Nephron (organoid): ENCODE data around the gene KIAA0825.
"Not testable (repeated sequence)": the region's sequence is repeated elsewhere in the genome, so short reads cannot be mapped to it uniquely, and the experiment has no call there.

ENCODE experiments used
- H3K27ac Mint-ChIP-seq, 3 experiments: 2 replicates each; pipeline ENCODE4 v1.8.0; 2020; ENCODE audit warnings: mixed read lengths in 3 of 3, mild to moderate bottlenecking in 2 of 3, moderate library complexity in 1 of 3
- H3K27me3 Mint-ChIP-seq: 2 replicates; pipeline ENCODE4 v1.8.0; 2021; ENCODE audit warnings: low read depth, mild to moderate bottlenecking, moderate library complexity, mixed read lengths
- H3K36me3 Mint-ChIP-seq: 2 replicates; pipeline ENCODE4 v1.8.0; 2020; ENCODE audit warnings: low read depth, mixed read lengths
- H3K4me1 Mint-ChIP-seq: 2 replicates; pipeline ENCODE4 v1.8.0; 2020; ENCODE audit warnings: mixed read lengths
- H3K4me3 Mint-ChIP-seq, 3 experiments: 2 replicates each; pipeline ENCODE4 v1.8.0; 2020; ENCODE audit warnings: mild to moderate bottlenecking in 3 of 3, mixed read lengths in 3 of 3, moderate library complexity in 2 of 3
- H3K9me3 Mint-ChIP-seq: 2 replicates; pipeline ENCODE4 v1.8.0; 2020; ENCODE audit warnings: mixed read lengths
- CTCF ChIP-seq, 3 experiments: fragments of 200-600 bp; sonication (generic); IDR thresholded peaks; one replicate each; pipeline ENCODE4 v1.5.0; 2021; ENCODE audit warnings: antibody characterized with exemption in 3 of 3; ENCODE audit not compliant: unreplicated experiment in 3 of 3

KIAA0825 gene

GRCh38 chr5:94614156-94614805, 4.1 kb downstream of the KIAA0825 start:
- Mint-ChIP-seq H3K27me3 (no peaks in the 10 kb centered on the region), H3K4me1 (peaks cover 9% of the 10 kb centered on the region), H3K36me3 (no peaks in the 10 kb centered on the region), H3K4me3 (no peak overlapping the region), H3K9me3 (no peaks in the 10 kb centered on the region), H3K27ac (no peak overlapping the region)
- TF ChIP-seq CTCF (IDR thresholded peaks at IDR 0.05; ENCODE audit: unreplicated experiment in 3 of 3) = no peak

DNA sequence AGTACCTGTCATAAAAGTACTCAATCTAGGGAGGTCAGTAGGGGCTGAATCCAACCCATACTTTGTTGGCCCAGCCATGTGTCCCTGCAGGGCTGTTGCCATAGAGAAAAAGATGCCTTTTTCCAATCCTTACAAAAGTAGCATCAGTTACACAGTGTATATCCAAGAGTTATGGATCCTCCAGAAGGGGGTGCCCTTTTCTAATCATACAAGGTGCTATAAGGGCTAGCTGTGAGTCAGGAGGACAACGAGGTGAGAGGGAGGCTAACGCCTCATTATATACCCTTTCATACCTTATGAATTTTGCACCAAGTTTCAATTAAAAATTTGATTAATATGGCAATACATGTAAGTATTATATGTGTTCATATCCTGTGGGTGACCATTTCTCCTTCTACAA, 4.8 kb downstream of the KIAA0825 start:
- Mint-ChIP-seq H3K27ac (no peak overlapping the region), H3K9me3 (no peaks in the 10 kb centered on the region), H3K27me3 (no peaks in the 10 kb centered on the region), H3K36me3 (no peaks in the 10 kb centered on the region), H3K4me1 (peaks cover 7% of the 10 kb centered on the region), H3K4me3 (no peak overlapping the region)
- no peak for TF ChIP-seq CTCF (IDR thresholded peaks at IDR 0.05; ENCODE audit: unreplicated experiment in 3 of 3)

- TF ChIP-seq CTCF (IDR thresholded peaks at IDR 0.05; ENCODE audit: unreplicated experiment in 3 of 3) = no peak
Observed at GRCh38 chr5:94595281-94595840, 23.0 kb downstream of the KIAA0825 start.

GRCh38 chr5:94577466-94578245, 40.7 kb downstream of the KIAA0825 start:
- H3K27me3 Mint-ChIP-seq = no peaks in the 10 kb centered on the region
- H3K9me3 Mint-ChIP-seq = no peaks in the 10 kb centered on the region
- peaks cover 5% of the 10 kb centered on the region for H3K36me3 Mint-ChIP-seq
- H3K4me1 Mint-ChIP-seq = no peaks in the 10 kb centered on the region
- no peak overlapping the region for H3K27ac Mint-ChIP-seq
- TF ChIP-seq CTCF (IDR thresholded peaks at IDR 0.05; ENCODE audit: unreplicated experiment in 3 of 3) = no peak
- no peak overlapping the region for H3K4me3 Mint-ChIP-seq

More at GRCh38 chr5:94595281-94595840, 23.0 kb downstream of the KIAA0825 start:
- Mint-ChIP-seq H3K36me3 (no peaks in the 10 kb centered on the region), H3K27ac (no peak overlapping the region), H3K4me3 (no peak overlapping the region), H3K9me3 (no peaks in the 10 kb centered on the region), H3K4me1 (no peaks in the 10 kb centered on the region), H3K27me3 (no peaks in the 10 kb centered on the region)

GRCh38 chr5:94575196-94575595, 43.2 kb downstream of the KIAA0825 start:
- H3K4me1 Mint-ChIP-seq = no peaks in the 10 kb centered on the region
- TF ChIP-seq CTCF (IDR thresholded peaks at IDR 0.05; ENCODE audit: unreplicated experiment in 3 of 3) = no peak
- H3K4me3 Mint-ChIP-seq = no peak overlapping the region
- H3K27me3 Mint-ChIP-seq = no peaks in the 10 kb centered on the region
- no peaks in the 10 kb centered on the region for H3K36me3 Mint-ChIP-seq
- H3K27ac Mint-ChIP-seq = no peak overlapping the region
- H3K9me3 Mint-ChIP-seq = no peaks in the 10 kb centered on the region

GRCh38 chr5:94573349-94573748, 45.1 kb downstream of the KIAA0825 start:
- H3K4me3 Mint-ChIP-seq, H3K27me3 Mint-ChIP-seq, H3K27ac Mint-ChIP-seq, H3K36me3 Mint-ChIP-seq, H3K9me3 Mint-ChIP-seq, H3K4me1 Mint-ChIP-seq: not testable (repeated sequence)
